Mesothelial cell of epicardium (in vitro differentiated cells): ENCODE measurements around the gene PHF2. TPM values are rescaled to one million over a fixed set of nuclear protein-coding genes. Genes with fewer than 3 reads are reported as not detected.
A peak's percentile ranks its signal among the peaks of the same experiment; 100 is the strongest.

ENCODE experiments used
- DNase-seq, 2 experiments: peaks; one replicate each; pipeline ENCODE4 v3.0.0; 2021; ENCODE audit warnings: low spot score in 2 of 2; ENCODE audit not compliant: unreplicated experiment in 2 of 2
- H3K27ac Mint-ChIP-seq: 2 replicates; pipeline ENCODE4 v1.8.0; 2021; ENCODE audit warnings: mixed read lengths
- H3K27me3 Mint-ChIP-seq: 2 replicates; pipeline ENCODE4 v1.8.0; 2021; ENCODE audit warnings: low read depth, mixed read lengths
- H3K36me3 Mint-ChIP-seq: 2 replicates; pipeline ENCODE4 v1.8.0; 2021; ENCODE audit warnings: mixed read lengths
- H3K4me1 Mint-ChIP-seq: 2 replicates; pipeline ENCODE4 v1.8.0; 2021; ENCODE audit warnings: mixed read lengths
- H3K4me3 Mint-ChIP-seq: 2 replicates; pipeline ENCODE4 v1.8.0; 2021; ENCODE audit warnings: mild to moderate bottlenecking, moderate library complexity, mixed read lengths
- H3K9me3 Mint-ChIP-seq: 2 replicates; pipeline ENCODE4 v1.8.0; 2021; ENCODE audit warnings: mixed read lengths
- total RNA-seq: library from RNA; stranded (reverse); gene quantifications from 3 replicates; pipeline ENCODE4 v1.2.1, GENCODE V29; 2021
- TF ChIP-seq, protein P1 (sequence below): fragments of 200-600 bp; sonication (generic); IDR thresholded peaks from one replicate; pipeline ENCODE4 v1.5.0; 2021; ENCODE audit warnings: antibody characterized with exemption; ENCODE audit not compliant: unreplicated experiment

Gene PHF2
- total RNA-seq, 1 donor from 2014 or later = 37.6 TPM

- TF ChIP-seq, protein P1, sequence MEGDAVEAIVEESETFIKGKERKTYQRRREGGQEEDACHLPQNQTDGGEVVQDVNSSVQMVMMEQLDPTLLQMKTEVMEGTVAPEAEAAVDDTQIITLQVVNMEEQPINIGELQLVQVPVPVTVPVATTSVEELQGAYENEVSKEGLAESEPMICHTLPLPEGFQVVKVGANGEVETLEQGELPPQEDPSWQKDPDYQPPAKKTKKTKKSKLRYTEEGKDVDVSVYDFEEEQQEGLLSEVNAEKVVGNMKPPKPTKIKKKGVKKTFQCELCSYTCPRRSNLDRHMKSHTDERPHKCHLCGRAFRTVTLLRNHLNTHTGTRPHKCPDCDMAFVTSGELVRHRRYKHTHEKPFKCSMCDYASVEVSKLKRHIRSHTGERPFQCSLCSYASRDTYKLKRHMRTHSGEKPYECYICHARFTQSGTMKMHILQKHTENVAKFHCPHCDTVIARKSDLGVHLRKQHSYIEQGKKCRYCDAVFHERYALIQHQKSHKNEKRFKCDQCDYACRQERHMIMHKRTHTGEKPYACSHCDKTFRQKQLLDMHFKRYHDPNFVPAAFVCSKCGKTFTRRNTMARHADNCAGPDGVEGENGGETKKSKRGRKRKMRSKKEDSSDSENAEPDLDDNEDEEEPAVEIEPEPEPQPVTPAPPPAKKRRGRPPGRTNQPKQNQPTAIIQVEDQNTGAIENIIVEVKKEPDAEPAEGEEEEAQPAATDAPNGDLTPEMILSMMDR = no peak
- H3K27ac Mint-ChIP-seq = no peak overlapping the region
- H3K36me3 Mint-ChIP-seq = peaks cover 19% of the 10 kb centered on the region
- H3K4me1 Mint-ChIP-seq = no peaks in the 10 kb centered on the region
- no peaks in the 10 kb centered on the region for H3K27me3 Mint-ChIP-seq
- H3K4me3 Mint-ChIP-seq = no peak overlapping the region
- no peak for DNase-seq
- H3K9me3 Mint-ChIP-seq = peaks cover 19% of the 10 kb centered on the region
Measured at GRCh38 chr9:93624431-93624834, 48.0 kb downstream of the PHF2 start.

DNA sequence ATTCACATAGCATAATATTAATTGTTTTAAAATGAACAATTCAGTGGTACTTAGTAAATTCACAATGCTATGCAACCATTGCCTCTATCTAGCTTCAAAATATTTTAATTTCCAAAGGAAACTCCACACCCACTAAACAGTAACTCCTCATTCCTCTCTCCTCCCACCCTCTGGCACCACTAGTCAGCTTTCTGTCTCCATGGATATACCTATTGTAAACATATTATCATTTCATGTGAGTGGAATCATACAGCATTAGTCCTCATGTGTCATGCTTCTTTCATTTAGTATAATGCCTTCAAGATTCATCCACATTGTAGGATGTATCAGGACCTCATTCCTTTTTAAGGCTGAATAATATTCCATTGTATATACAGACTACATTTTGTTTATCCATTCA is 48.6 kb downstream of the PHF2 start:
- peaks cover 19% of the 10 kb centered on the region for H3K9me3 Mint-ChIP-seq

DNA sequence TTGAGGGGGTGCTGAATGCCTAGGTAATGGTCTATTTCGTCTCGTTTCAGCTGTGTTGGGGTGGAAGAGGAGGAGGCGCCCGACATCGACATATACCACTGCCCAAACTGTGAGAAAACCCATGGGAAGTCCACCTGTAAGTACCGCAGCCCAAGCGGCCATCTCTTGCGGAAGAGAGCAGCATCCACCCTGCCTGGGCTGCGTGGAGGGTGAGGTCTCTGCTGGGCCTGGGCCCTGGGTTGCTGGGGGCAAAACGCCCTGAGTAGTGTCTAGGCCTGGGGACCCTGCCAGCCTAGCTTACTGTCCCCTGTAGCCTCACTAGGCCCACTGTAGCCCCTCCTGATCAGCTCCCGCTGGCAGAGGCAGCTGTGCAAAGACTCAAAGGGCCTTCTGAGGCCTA is 53.5 kb downstream of the PHF2 start:
- Mint-ChIP-seq H3K27me3 (no peaks in the 10 kb centered on the region), H3K4me1 (no peaks in the 10 kb centered on the region), H3K36me3 (peaks cover 25% of the 10 kb centered on the region), H3K4me3 (no peak overlapping the region), H3K27ac (no peak overlapping the region), H3K9me3 (peaks cover 19% of the 10 kb centered on the region)
- TF ChIP-seq, protein P1 = no peak
- DNase-seq = peak in 1 of 2 experiments; percentile 28

More for the DNA sequence above, 48.6 kb downstream of the PHF2 start:
- Mint-ChIP-seq H3K36me3 (peaks cover 19% of the 10 kb centered on the region), H3K27me3 (no peaks in the 10 kb centered on the region), H3K27ac (no peak overlapping the region), H3K4me1 (no peaks in the 10 kb centered on the region), H3K4me3 (no peak overlapping the region)
- DNase-seq = no peak
- TF ChIP-seq, protein P1 = no peak

DNA sequence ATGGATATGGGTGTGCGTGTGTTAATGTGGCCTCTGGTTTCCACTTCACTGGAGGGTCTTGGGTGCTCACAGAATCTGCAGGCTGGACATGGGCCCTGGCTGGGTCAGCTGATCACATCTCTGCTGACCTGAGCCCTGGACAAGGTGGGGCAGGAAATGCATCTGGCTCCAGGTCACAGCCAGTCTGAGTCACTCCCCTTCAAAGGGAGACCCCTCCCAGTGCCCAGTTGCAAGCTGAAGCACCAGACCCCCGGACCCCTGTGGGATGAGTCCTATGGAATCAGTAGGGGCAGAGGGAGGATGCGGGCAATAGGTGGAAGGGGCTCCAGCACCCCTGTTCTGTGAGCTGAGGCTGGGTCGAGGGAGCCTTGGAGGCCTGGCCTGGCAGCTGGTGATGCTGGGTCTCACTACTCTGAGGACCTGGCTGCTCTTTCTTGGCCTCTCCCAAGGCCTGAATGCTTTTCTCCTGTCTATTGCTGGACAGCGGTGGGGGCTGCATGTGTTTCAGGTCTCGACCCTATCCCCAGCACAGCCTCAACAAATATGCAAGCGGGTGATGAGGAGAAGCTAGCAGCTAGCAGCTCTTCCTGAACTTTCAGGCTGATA is 54.5 kb downstream of the PHF2 start:
- no peak overlapping the region for H3K4me3 Mint-ChIP-seq
- H3K4me1 Mint-ChIP-seq = no peaks in the 10 kb centered on the region
- DNase-seq = peak in 1 of 2 experiments; percentile 28
- no peak overlapping the region for H3K27ac Mint-ChIP-seq
- TF ChIP-seq, protein P1 = no peak
- peaks cover 34% of the 10 kb centered on the region for H3K36me3 Mint-ChIP-seq
- peaks cover 22% of the 10 kb centered on the region for H3K9me3 Mint-ChIP-seq
- no peaks in the 10 kb centered on the region for H3K27me3 Mint-ChIP-seq

DNA sequence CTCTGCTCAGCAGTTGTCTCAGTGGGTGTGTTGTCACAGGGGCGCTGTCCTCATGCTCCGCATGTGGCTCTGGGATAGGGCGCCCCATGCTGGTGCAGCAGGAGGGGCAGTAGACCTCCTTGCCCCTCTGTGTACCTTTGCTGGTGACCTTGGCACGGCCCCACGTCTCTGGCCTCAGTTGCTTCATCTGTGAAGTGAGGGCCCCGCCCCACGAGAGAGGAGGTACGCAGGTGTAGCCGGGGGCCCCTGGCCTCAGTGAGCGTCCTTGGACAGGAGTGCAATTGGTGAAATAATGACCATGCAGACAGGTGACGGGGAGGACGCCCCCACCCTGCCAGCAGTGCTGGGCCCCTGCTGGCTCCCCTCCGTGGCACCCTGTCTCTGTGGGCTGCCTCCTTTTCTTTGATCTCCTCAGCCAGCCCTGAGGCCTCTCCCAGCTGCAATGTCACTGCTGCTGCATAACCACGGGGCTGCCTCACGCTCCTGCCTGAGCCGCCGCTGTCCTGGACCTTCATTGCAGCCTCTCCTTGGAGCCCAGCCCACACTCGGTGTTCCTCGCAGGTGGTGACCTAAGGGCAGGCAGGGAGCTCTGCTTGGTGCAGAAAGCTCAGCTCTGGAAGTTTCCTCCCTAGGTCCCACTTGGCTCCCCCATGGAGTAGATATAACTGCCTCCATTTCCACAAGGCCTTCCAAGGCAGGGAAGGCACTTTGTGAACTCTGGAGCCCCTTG is 57.3 kb downstream of the PHF2 start:
- peaks cover 24% of the 10 kb centered on the region for H3K9me3 Mint-ChIP-seq
- no peak overlapping the region for H3K27ac Mint-ChIP-seq
- H3K4me1 Mint-ChIP-seq = no peaks in the 10 kb centered on the region
- TF ChIP-seq, protein P1 = no peak
- no peak overlapping the region for H3K4me3 Mint-ChIP-seq
- H3K27me3 Mint-ChIP-seq = no peaks in the 10 kb centered on the region
- peaks cover 42% of the 10 kb centered on the region for H3K36me3 Mint-ChIP-seq
- DNase-seq = peak in 1 of 2 experiments; percentile 19
